CD14-positive monocyte (primary cell): ENCODE data around the gene BOD1L2. TPM values are rescaled to one million over a fixed set of nuclear protein-coding genes. Genes with fewer than 3 reads are reported as not detected.

ENCODE experiments used
- DNase-seq, 3 donors: peaks; one replicate each; pipeline ENCODE4 v3.0.0-alpha.2; 2011 to 2022
- H2AFZ ChIP-seq: 2 replicates; pipeline ENCODE4 v1.6.0; 2012; ENCODE audit warnings: mild to moderate bottlenecking, low read depth, low read length, inconsistent platforms; ENCODE audit not compliant: insufficient read depth, poor library complexity, severe bottlenecking
- H3K27ac ChIP-seq, 2 donors: 1 replicate in 1 of 2; 2 replicates in 1 of 2; pipeline ENCODE4 v1.5.1; 2012 to 2013; ENCODE audit warnings: low read length in 2 of 2, control low read depth in 1 of 2, inconsistent platforms in 1 of 2, low read depth in 1 of 2, mild to moderate bottlenecking in 1 of 2
- H3K27me3 ChIP-seq, 2 donors: one replicate each; pipeline versions ENCODE4 v1.6.0 to v1.6.1; 2011 to 2013; ENCODE audit warnings: low read length in 2 of 2; ENCODE audit not compliant: control insufficient read depth in 2 of 2, insufficient read depth in 2 of 2
- H3K36me3 ChIP-seq, 2 donors: replicated peaks in 1 of 2; 1 replicate in 1 of 2; 2 replicates in 1 of 2; pipeline versions ENCODE4 v1.5.1 to v1.6.1; 2012 to 2013; ENCODE audit warnings: low read length in 2 of 2, control low read depth in 1 of 2, inconsistent platforms in 1 of 2, mild to moderate bottlenecking in 1 of 2; ENCODE audit not compliant: insufficient read depth in 2 of 2, control insufficient read depth in 1 of 2
- H3K4me1 ChIP-seq, 2 donors: 1 replicate in 1 of 2; 2 replicates in 1 of 2; pipeline versions ENCODE4 v1.5.1 to v1.6.1; 2012 to 2013; ENCODE audit warnings: low read length in 2 of 2, control low read depth in 1 of 2, inconsistent platforms in 1 of 2, mild to moderate bottlenecking in 1 of 2, moderate library complexity in 1 of 2; ENCODE audit not compliant: insufficient read depth in 2 of 2, control insufficient read depth in 1 of 2
- H3K4me2 ChIP-seq: replicated peaks from 2 replicates; pipeline ENCODE3; 2012; ENCODE audit warnings: low read length, moderate library complexity, mild to moderate bottlenecking; ENCODE audit not compliant: poor library complexity, severe bottlenecking; ENCODE audit errors: extremely low read depth
- H3K4me3 ChIP-seq, 3 experiments: fragments of 200-600 bp in 1 of 3; sonication (generic) in 1 of 3; replicated peaks in 1 of 3; 1 replicate in 2 of 3; 2 replicates in 1 of 3; pipeline ENCODE4 v1.5.1; 2011 to 2013; ENCODE audit warnings: low read length in 3 of 3, mild to moderate bottlenecking in 3 of 3, control low read depth in 2 of 3, low read depth in 2 of 3, inconsistent platforms in 1 of 3, moderate library complexity in 1 of 3
- H3K79me2 ChIP-seq: 2 replicates; pipeline ENCODE4 v1.6.0; 2012; ENCODE audit warnings: mild to moderate bottlenecking, control low read depth, inconsistent platforms, low read length, moderate library complexity; ENCODE audit not compliant: insufficient read depth
- H3K9ac ChIP-seq: 2 replicates; pipeline ENCODE4 v1.6.0; 2017; ENCODE audit warnings: low read length, mild to moderate bottlenecking; ENCODE audit not compliant: insufficient read depth, poor library complexity, severe bottlenecking
- H3K9me3 ChIP-seq, 2 donors: replicated peaks in 1 of 2; 1 replicate in 1 of 2; 2 replicates in 1 of 2; pipeline versions ENCODE4 v1.5.1 to v1.6.1; 2012 to 2013; ENCODE audit warnings: low read length in 2 of 2, control low read depth in 1 of 2; ENCODE audit not compliant: control insufficient read depth in 1 of 2, insufficient read depth in 1 of 2
- H4K20me1 ChIP-seq: 2 replicates; pipeline ENCODE4 v1.6.0; 2012; ENCODE audit warnings: mild to moderate bottlenecking, low read length, control low read depth, moderate library complexity; ENCODE audit not compliant: insufficient read depth
- H3K27ac Mint-ChIP-seq, 7 donors: one replicate each; pipeline ENCODE4 v1.8.0; 2020; ENCODE audit warnings: mild to moderate bottlenecking in 7 of 7, mixed read lengths in 7 of 7, moderate library complexity in 6 of 7, inconsistent platforms in 2 of 7
- H3K27me3 Mint-ChIP-seq, 3 donors: one replicate each; pipeline ENCODE4 v1.8.0; 2021 to 2022; ENCODE audit warnings: low read depth in 3 of 3, mild to moderate bottlenecking in 3 of 3, mixed read lengths in 3 of 3, moderate library complexity in 3 of 3, inconsistent platforms in 1 of 3
- H3K36me3 Mint-ChIP-seq, 2 donors: one replicate each; pipeline ENCODE4 v1.8.0; 2020; ENCODE audit warnings: mixed read lengths in 2 of 2, inconsistent platforms in 1 of 2, mild to moderate bottlenecking in 1 of 2
- H3K4me1 Mint-ChIP-seq: one replicate; pipeline ENCODE4 v1.8.0; 2020; ENCODE audit warnings: mild to moderate bottlenecking, mixed read lengths
- H3K4me3 Mint-ChIP-seq, 2 donors: one replicate each; pipeline ENCODE4 v1.8.0; 2020; ENCODE audit warnings: mild to moderate bottlenecking in 2 of 2, mixed read lengths in 2 of 2, moderate library complexity in 1 of 2
- H3K9me3 Mint-ChIP-seq, 7 donors: one replicate each; pipeline ENCODE4 v1.8.0; 2020 to 2022; ENCODE audit warnings: mixed read lengths in 7 of 7, mild to moderate bottlenecking in 6 of 7, moderate library complexity in 6 of 7, inconsistent platforms in 2 of 7
- WGBS: methylation state at CpG from one replicate; pipeline ENCODE4 v1.1.5; 2013; ENCODE audit warnings: missing lambda C conversion rate; ENCODE audit not compliant: insufficient coverage; 5-methylcytosine and 5-hydroxymethylcytosine counted together
- intact Hi-C, 2 donors: fragments of 100-400 bp; cut with micrococcal nuclease; formaldehyde crosslinking; loops; one replicate each; pipeline versions ENCODE4 v1.15.0 to v1.15.1; 2023
- polyA plus RNA-seq, 3 donors: library from polyadenylated mRNA; depleted of rRNA in 1 of 3; unstranded in 2 of 3; stranded (reverse) in 1 of 3; fragments of 300-500 nt in 2 of 3; fragments of >200 nt in 1 of 3; fragmentation: Illumina TruSeq in 2 of 3; gene quantifications; 1 replicate in 2 of 3; 2 replicates in 1 of 3; pipeline ENCODE4 v1.2.3, GENCODE V29; 2012 to 2021
- TF ChIP-seq, protein P1 (sequence below): fragments of 200-600 bp; IDR thresholded peaks from one replicate; pipeline ENCODE4 v1.8.0; 2022; ENCODE audit warnings: antibody characterized with exemption, mild to moderate bottlenecking

The BOD1L2 gene
- polyA plus RNA-seq, 3 donors = not detected

DNA sequence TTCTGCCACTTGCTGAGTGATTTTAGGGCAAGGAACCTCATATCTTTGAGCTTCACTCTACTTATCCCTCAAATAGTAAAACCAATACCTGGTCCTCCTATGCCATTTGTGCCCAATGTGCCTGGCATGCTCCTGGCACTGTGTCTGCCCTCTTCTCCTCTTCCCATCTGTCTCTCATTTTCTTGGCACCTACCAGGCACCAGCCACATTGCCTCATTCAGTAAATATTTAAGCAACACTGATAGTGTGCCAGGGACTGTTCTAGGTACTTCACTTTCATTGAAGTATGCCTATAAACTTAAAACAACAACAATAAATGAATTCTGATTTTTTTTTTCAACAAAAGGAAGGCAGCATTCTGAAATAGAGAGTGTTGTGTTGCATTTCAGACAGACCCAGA is 15.1 kb upstream of the BOD1L2 start:
- no peak overlapping the region for H3K9ac ChIP-seq
- no peaks in the 10 kb centered on the region for H3K4me1 ChIP-seq
- Mint-ChIP-seq H3K9me3 (peaks cover 0 to 8% (median 0%) of the 10 kb centered on the region in 7 donors), H3K4me1 (no peaks in the 10 kb centered on the region), H3K4me3 (no peak overlapping the region), H3K27ac (no peak overlapping the region), H3K36me3 (no peaks in the 10 kb centered on the region), H3K27me3 (peaks cover 4 to 14% (median 5%) of the 10 kb centered on the region in 3 donors)
- H3K36me3 ChIP-seq = no peaks in the 10 kb centered on the region
- no peak overlapping the region for H3K27ac ChIP-seq
- intact Hi-C loops = no loop called here
- no peak overlapping the region for H2AFZ ChIP-seq
- DNase-seq = no peak
- H3K4me2 ChIP-seq = no peak overlapping the region
- H3K27me3 ChIP-seq = peaks cover 0 to 2% of the 10 kb centered on the region in 2 donors
- H3K79me2 ChIP-seq = no peaks in the 10 kb centered on the region
- H4K20me1 ChIP-seq = no peaks in the 10 kb centered on the region
- peaks cover 0 to 3% of the 10 kb centered on the region in 2 donors for H3K9me3 ChIP-seq
- H3K4me3 ChIP-seq = no peak overlapping the region
- TF ChIP-seq, protein P1, sequence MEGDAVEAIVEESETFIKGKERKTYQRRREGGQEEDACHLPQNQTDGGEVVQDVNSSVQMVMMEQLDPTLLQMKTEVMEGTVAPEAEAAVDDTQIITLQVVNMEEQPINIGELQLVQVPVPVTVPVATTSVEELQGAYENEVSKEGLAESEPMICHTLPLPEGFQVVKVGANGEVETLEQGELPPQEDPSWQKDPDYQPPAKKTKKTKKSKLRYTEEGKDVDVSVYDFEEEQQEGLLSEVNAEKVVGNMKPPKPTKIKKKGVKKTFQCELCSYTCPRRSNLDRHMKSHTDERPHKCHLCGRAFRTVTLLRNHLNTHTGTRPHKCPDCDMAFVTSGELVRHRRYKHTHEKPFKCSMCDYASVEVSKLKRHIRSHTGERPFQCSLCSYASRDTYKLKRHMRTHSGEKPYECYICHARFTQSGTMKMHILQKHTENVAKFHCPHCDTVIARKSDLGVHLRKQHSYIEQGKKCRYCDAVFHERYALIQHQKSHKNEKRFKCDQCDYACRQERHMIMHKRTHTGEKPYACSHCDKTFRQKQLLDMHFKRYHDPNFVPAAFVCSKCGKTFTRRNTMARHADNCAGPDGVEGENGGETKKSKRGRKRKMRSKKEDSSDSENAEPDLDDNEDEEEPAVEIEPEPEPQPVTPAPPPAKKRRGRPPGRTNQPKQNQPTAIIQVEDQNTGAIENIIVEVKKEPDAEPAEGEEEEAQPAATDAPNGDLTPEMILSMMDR = no peak

DNA sequence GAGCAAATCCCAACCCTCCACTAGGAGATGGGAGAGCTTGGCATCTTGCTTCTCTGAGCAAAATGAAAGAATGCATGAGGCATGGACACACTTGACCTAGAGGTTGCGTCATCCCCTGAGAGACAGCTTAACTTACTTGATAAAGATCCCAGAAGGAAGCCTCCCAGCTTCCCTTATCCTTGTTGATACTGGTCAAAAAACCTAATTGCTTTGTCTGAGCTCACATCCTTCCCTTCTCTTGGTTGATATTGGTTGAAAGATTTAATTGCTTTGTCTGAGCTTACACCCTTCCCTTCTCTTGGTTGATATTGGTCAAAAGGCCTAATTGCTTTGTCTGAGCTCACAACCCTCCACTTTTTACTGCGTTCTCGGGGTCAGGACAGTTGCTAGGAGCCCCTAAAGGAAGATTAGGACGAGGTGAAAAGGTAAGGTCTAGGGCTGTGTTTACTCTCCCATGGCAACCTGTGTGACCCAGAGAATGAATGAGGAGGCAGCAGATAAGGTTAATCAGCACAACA is 12.2 kb upstream of the BOD1L2 start:
- Mint-ChIP-seq H3K27me3 (peaks cover 4 to 6% (median 5%) of the 10 kb centered on the region in 3 donors), H3K27ac (no peak overlapping the region), H3K4me1 (no peaks in the 10 kb centered on the region), H3K36me3 (no peaks in the 10 kb centered on the region), H3K9me3 (peaks cover 0 to 11% (median 0%) of the 10 kb centered on the region in 7 donors), H3K4me3 (no peak overlapping the region)
- Histone ChIP-seq H3K27ac (no peak overlapping the region), H3K4me1 (no peaks in the 10 kb centered on the region), H3K4me2 (no peak overlapping the region), H3K9me3 (peaks cover 0 to 3% of the 10 kb centered on the region in 2 donors), H2AFZ (no peak overlapping the region), H3K79me2 (no peaks in the 10 kb centered on the region), H3K4me3 (no peak overlapping the region), H3K27me3 (no peaks in the 10 kb centered on the region), H3K9ac (no peak overlapping the region), H3K36me3 (no peaks in the 10 kb centered on the region), H4K20me1 (no peaks in the 10 kb centered on the region)
- TF ChIP-seq, protein P1 = no peak
- DNase-seq = no peak
- intact Hi-C loops = no loop called here
- 57% methylated on average over 1 of the region's 4 CpGs for WGBS
